Sigmoid colon (tissue), 4 donors: ENCODE results near the gene ITPR1.
A peak's percentile ranks its signal among the peaks of the same experiment; 100 is the strongest.

Source experiments
- EP300 ChIP-seq, 4 donors: sonication (generic); formaldehyde crosslinking; IDR thresholded peaks; one replicate each; pipeline ENCODE4 v1.6.1; 2017; ENCODE audit warnings: antibody characterized with exemption in 4 of 4
- POLR2A ChIP-seq, 2 donors: fragments of 450-650 bp; IDR thresholded peaks; one replicate each; pipeline ENCODE4 v1.6.1; 2016; ENCODE audit warnings: antibody characterized with exemption in 2 of 2, mild to moderate bottlenecking in 2 of 2, moderate library complexity in 2 of 2
- POLR2AphosphoS5 ChIP-seq, 4 donors: sonication (generic); formaldehyde crosslinking; IDR thresholded peaks; one replicate each; pipeline ENCODE4 v1.6.1; 2017; ENCODE audit warnings: antibody characterized with exemption in 4 of 4
- TF ChIP-seq, protein P1 (sequence below), 4 experiments: fragments of 450-650 bp in 3 of 4; fragments of 200-600 bp in 1 of 4; IDR thresholded peaks; one replicate each; pipeline ENCODE4 v1.5.1; 2016 to 2019; ENCODE audit warnings: antibody characterized with exemption in 4 of 4, mild to moderate bottlenecking in 3 of 4, moderate library complexity in 2 of 4

DNA sequence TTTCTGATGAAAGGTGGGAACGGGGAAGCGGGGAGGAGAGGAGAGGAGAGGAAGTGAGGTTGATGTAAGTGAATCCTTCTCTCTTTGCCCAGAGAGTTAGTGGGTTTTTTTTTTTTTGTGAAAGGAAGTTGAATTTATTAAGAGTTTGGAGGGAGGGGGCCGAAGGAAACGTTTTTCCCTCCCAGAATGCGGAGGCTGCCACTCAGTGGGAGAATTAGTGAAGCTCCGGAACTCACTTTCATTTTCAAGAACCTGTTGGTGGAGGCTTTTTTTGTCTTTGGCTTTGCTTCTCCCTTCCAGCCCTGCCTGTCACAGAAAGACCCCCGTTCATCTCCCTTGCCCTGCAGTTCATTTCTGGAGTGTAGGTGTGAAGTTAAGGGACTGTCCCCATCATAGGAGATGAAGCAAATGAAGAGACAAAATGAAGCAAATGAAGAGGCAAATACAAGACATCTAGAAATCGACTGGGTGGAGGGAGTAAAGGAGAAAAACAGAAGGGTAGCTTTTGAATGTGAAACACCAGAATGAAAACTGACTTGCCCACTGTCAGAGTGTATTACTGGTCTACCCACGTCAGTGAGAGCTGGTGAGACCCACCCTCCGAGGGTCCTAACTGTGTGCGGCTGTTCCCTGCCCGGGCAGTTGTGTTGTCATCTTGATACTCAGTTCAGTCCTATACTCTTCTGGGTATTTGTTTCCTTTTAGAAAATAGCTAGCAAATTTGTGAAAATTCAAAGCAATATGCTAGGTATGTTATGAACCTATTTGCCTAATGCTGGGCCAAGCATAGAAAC, 91.5 kb downstream of the ITPR1 start:
- TF ChIP-seq, protein P1, sequence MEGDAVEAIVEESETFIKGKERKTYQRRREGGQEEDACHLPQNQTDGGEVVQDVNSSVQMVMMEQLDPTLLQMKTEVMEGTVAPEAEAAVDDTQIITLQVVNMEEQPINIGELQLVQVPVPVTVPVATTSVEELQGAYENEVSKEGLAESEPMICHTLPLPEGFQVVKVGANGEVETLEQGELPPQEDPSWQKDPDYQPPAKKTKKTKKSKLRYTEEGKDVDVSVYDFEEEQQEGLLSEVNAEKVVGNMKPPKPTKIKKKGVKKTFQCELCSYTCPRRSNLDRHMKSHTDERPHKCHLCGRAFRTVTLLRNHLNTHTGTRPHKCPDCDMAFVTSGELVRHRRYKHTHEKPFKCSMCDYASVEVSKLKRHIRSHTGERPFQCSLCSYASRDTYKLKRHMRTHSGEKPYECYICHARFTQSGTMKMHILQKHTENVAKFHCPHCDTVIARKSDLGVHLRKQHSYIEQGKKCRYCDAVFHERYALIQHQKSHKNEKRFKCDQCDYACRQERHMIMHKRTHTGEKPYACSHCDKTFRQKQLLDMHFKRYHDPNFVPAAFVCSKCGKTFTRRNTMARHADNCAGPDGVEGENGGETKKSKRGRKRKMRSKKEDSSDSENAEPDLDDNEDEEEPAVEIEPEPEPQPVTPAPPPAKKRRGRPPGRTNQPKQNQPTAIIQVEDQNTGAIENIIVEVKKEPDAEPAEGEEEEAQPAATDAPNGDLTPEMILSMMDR (IDR thresholded peaks at IDR 0.05) = no peak
- TF ChIP-seq EP300 (IDR thresholded peaks at IDR 0.05) (no peak), POLR2A (IDR thresholded peaks at IDR 0.05) (no peak), POLR2AphosphoS5 (IDR thresholded peaks at IDR 0.05) (peak in 1 of 4 donors; percentile 8)
